HUES48 (cell line): ENCODE results near the gene PHKA2.

Source experiments
- H3K27ac ChIP-seq: one replicate; pipeline ENCODE4 v1.7.0; 2013; ENCODE audit warnings: low read depth, low read length, inconsistent platforms
- H3K27me3 ChIP-seq: 2 replicates; pipeline ENCODE4 v1.6.1; 2013; ENCODE audit warnings: mild to moderate bottlenecking, low read length; ENCODE audit not compliant: control insufficient read depth, insufficient read depth
- H3K36me3 ChIP-seq: 2 replicates; pipeline ENCODE4 v1.6.1; 2013; ENCODE audit warnings: low read length; ENCODE audit not compliant: control insufficient read depth, insufficient read depth
- H3K4me1 ChIP-seq: 2 replicates; pipeline ENCODE4 v1.6.1; 2013; ENCODE audit warnings: mild to moderate bottlenecking, low read length; ENCODE audit not compliant: control insufficient read depth, insufficient read depth
- H3K4me3 ChIP-seq: 2 replicates; pipeline ENCODE4 v1.5.1; 2013; ENCODE audit warnings: mild to moderate bottlenecking, low read depth, low read length
- H3K9ac ChIP-seq: 2 replicates; pipeline ENCODE4 v1.6.1; 2013; ENCODE audit warnings: mild to moderate bottlenecking, low read depth, low read length, moderate library complexity
- H3K9me3 ChIP-seq: 2 replicates; pipeline ENCODE4 v1.6.1; 2013; ENCODE audit warnings: low read length; ENCODE audit not compliant: control insufficient read depth, insufficient read depth

PHKA2 gene

DNA sequence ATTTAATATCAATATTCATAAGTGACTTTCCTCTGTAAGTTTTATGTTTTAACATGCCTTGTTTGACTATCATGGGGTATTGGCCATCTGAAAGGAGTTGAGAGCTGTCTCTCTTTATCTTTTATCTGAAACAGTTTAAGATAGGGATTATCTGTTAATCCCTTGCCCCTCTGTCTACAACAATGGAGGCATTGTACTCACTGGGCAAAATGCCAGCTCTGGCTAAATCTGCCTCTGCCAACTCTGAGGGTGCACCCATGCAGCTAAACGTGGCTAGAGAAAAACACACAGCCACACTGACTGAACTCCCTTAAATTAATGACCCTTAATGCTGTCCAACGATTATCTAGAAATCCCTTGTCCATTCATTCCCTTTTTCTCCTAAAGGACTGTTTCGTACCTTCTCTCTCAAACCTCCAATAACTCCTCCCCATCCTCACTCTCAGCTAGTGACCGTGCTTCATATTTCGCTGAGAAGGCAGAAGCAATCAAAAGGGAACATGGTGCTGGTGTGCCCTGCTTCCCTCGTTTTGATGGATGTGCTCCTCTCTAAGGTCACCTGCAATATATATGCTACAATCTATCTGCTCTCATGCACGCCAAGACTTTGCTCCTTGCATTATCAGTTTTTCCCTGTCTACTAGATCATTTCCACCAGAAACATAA lies 10.3 kb downstream of the PHKA2 start:
- Histone ChIP-seq H3K4me3 (no peak overlapping the region), H3K27ac (no peak overlapping the region)

GRCh38 chrX:18971506-18971905 lies 12.4 kb downstream of the PHKA2 start:
- H3K36me3 ChIP-seq = no peaks in the 10 kb centered on the region
- no peak overlapping the region for H3K27ac ChIP-seq
- no peak overlapping the region for H3K4me3 ChIP-seq
- H3K9ac ChIP-seq = no peak overlapping the region
- no peaks in the 10 kb centered on the region for H3K27me3 ChIP-seq
- H3K9me3 ChIP-seq = peaks cover 19% of the 10 kb centered on the region; the same call in 1 of the 2 replicates
- no peaks in the 10 kb centered on the region for H3K4me1 ChIP-seq

More for the DNA sequence above, 10.3 kb downstream of the PHKA2 start:
- Histone ChIP-seq H3K36me3 (no peaks in the 10 kb centered on the region), H3K27me3 (no peaks in the 10 kb centered on the region), H3K9me3 (peaks cover 11% of the 10 kb centered on the region; the same call in 1 of the 2 replicates), H3K9ac (no peak overlapping the region), H3K4me1 (no peaks in the 10 kb centered on the region)

DNA sequence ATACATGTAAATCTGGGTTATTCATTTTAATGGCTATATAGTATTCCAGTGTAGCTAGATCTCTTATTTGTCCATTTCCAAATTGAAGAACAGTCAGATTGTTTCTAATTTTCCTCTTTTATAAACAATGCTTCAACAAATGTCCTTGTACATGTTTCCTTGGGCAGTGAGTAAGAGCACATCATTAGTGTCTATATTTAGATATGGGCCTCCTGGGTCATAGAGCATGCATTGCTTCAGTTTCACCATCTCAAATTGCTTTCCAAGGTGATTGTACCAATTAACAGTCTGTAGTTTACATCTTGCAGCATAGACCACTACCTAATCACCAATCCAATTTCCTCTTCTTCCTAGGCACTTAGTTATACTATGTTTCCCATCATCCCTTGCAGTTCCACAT lies 13.4 kb downstream of the PHKA2 start:
- Histone ChIP-seq H3K4me3 (no peak overlapping the region), H3K27ac (no peak overlapping the region), H3K36me3 (no peaks in the 10 kb centered on the region), H3K4me1 (no peaks in the 10 kb centered on the region), H3K9me3 (peaks cover 19% of the 10 kb centered on the region; the same call in 1 of the 2 replicates), H3K27me3 (no peaks in the 10 kb centered on the region), H3K9ac (no peak overlapping the region)

GRCh38 chrX:18966624-18967023 lies 17.3 kb downstream of the PHKA2 start:
- no peak overlapping the region for H3K27ac ChIP-seq
- no peaks in the 10 kb centered on the region for H3K4me1 ChIP-seq
- H3K9ac ChIP-seq = no peak overlapping the region
- no peaks in the 10 kb centered on the region for H3K27me3 ChIP-seq
- H3K4me3 ChIP-seq = no peak overlapping the region
- no peaks in the 10 kb centered on the region for H3K36me3 ChIP-seq
- peaks cover 15% of the 10 kb centered on the region; the same call in 1 of the 2 replicates for H3K9me3 ChIP-seq

DNA sequence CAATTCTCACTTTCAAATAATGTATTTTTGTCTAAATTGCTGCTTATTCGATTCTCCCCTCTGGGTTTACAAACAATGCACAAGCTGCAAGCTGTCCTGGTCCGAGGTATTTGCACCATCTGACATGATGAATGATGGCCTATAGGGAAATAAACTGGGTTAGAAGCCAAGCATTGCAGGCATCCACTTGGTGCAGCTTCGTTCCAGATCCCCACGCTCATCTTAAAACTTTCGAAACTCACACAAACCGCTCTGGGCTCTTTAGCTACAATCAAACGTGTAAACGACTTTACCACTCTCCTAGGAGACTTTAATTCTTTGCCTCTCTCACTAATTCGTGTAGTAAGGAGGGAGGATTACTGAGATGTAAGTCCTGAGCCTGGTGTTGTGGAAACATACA lies 19.0 kb downstream of the PHKA2 start:
- H3K4me1 ChIP-seq = no peaks in the 10 kb centered on the region
- H3K9me3 ChIP-seq = peaks cover 26% of the 10 kb centered on the region
- H3K27ac ChIP-seq = no peak overlapping the region
- H3K9ac ChIP-seq = no peak overlapping the region
- H3K4me3 ChIP-seq = no peak overlapping the region
- no peaks in the 10 kb centered on the region for H3K36me3 ChIP-seq
- H3K27me3 ChIP-seq = no peaks in the 10 kb centered on the region

DNA sequence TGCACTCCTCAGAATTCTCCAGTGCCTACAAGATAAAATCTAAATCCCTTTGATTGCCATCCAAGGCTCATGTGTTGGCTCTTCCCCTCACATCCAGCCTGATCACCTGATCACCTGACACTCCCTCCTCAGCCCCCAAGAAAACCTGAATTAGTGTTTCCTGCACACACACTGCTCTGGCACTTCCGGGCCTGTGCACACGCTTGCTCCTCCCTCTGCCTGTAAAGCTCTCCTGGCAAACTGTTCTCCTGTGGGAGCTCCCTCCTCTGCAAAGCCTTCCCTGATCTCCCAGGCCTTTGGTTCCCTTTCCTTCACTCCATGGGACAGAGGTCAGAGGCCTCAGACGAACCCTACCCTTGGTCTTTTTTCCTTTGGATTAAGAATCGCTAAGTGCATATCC lies 19.9 kb downstream of the PHKA2 start:
- Histone ChIP-seq H3K4me1 (no peaks in the 10 kb centered on the region), H3K27me3 (no peaks in the 10 kb centered on the region), H3K9me3 (peaks cover 30% of the 10 kb centered on the region), H3K9ac (no peak overlapping the region), H3K36me3 (no peaks in the 10 kb centered on the region), H3K4me3 (no peak overlapping the region), H3K27ac (no peak overlapping the region)

DNA sequence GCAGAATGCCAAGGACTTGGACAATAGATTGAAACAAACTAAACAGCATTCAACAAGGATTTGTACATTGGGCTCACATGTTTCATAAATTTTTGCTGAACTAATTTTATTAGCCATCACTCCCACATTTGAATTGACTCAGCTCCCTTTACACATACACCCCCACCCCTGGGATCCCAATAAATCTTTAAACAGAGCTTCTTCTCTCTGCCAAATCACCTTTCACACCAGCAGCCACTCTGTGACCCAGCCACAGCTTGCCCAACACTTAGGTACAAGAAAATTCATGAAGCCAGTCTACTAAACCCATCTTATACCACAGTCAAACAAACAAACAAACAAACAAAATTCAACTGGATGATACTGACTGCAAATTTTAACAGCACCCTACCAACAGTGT lies 21.6 kb downstream of the PHKA2 start:
- H3K4me3 ChIP-seq = no peak overlapping the region

DNA sequence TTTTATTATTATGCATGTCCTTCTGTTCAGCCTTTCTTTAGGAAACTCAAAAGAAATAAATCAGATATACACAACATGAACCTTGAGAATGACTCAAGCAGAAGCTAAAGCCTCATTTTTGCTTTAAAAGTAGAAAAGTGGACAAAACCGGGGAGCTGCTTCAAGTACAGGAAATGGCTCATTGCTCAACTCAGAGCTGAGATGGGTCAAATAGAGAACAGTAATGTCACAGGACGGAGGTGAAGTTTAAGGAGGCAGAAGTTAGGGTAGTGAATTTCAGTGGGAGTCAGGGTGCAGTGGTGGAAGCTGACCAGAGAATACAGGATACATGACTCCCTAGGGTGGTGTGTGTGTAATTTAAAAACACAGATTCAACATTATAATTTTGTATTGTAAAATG lies 22.2 kb downstream of the PHKA2 start:
- H3K4me1 ChIP-seq = no peaks in the 10 kb centered on the region
- H3K9ac ChIP-seq = no peak overlapping the region
- H3K4me3 ChIP-seq = no peak overlapping the region
- no peaks in the 10 kb centered on the region for H3K27me3 ChIP-seq
- H3K9me3 ChIP-seq = peaks cover 25% of the 10 kb centered on the region
- no peak overlapping the region for H3K27ac ChIP-seq
- H3K36me3 ChIP-seq = no peaks in the 10 kb centered on the region

More for the DNA sequence above, 21.6 kb downstream of the PHKA2 start:
- Histone ChIP-seq H3K4me1 (no peaks in the 10 kb centered on the region), H3K36me3 (no peaks in the 10 kb centered on the region), H3K9me3 (peaks cover 30% of the 10 kb centered on the region), H3K27me3 (no peaks in the 10 kb centered on the region), H3K9ac (no peak overlapping the region), H3K27ac (no peak overlapping the region)

DNA sequence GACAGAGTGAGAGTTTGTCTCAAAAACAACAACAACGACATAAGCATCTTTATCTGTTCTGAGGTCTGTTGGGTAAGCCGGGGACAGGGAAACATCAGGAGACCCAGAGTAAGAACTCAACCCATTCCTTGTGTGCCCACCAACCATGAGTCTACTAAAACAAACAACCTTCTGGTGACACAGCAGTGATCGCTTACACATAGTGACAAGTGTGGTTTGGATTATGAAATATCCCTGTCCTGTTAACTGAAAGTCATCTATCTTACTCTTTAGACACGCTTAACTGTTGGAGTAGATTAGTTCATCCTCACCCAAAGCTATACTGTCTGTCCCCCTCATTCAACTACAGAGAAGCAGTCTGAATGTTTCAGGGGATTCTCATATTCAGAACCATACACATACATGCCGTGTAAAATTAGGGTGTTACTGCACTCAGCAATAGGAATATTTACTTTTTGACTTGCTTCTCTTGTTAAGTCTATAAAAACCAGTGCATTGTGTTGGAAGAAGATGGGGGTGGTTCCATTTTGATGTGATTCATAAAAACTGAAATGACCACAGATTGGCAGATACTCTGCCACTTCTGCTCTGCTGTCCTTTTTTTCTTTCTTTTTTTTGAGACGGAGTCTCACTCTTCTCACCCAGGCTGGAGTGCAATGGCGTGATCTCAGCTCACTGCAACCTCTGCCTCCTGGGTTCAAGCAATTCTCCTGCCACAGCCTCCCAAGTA lies 27.4 kb downstream of the PHKA2 start:
- Histone ChIP-seq H3K4me1 (no peaks in the 10 kb centered on the region), H3K9me3 (peaks cover 24% of the 10 kb centered on the region), H3K27ac (no peak overlapping the region), H3K4me3 (no peak overlapping the region), H3K27me3 (no peaks in the 10 kb centered on the region), H3K9ac (no peak overlapping the region), H3K36me3 (peaks cover 12% of the 10 kb centered on the region)

DNA sequence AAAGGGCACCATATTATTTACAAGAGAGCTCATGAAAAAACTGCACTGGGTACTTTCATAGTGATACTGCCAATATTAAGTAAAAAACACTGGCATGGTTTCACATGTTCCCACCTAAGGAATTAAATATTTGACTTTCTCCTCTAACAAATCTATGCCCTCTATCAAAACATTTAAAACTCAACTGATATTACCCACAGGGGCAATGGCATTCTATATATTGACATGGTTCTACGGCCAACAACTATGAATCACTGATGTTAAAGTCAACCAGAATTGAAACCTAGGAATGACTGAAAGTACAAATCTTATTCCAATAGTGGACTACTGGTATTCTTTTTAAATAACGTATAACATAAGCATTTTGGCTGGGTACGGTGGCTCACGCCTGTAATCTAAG lies 28.2 kb downstream of the PHKA2 start:
- Histone ChIP-seq H3K4me3 (no peak overlapping the region), H3K36me3 (peaks cover 12% of the 10 kb centered on the region), H3K9ac (no peak overlapping the region), H3K9me3 (peaks cover 24% of the 10 kb centered on the region), H3K27me3 (no peaks in the 10 kb centered on the region), H3K4me1 (no peaks in the 10 kb centered on the region), H3K27ac (no peak overlapping the region)

DNA sequence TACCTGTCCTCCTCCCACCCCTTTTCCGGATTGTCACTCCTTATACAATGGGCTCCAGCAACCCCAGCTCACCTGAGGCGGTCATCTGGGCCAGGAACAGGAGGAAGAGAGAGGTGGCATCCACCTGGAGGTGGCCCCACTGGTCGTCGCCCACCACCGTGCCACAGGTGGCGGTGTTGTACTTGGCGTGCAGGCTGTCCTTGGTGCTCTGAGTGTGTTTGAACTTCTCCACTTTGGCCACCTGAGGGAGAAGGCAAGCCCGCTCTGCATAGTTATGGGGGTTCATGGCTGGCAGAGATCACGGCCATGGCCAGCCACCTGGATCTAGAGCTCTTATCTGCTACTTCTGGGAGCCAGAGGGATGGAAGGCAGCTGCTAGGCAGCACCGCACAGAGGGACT lies 32.9 kb downstream of the PHKA2 start:
- no peaks in the 10 kb centered on the region for H3K27me3 ChIP-seq
- H3K9me3 ChIP-seq = peaks cover 39% of the 10 kb centered on the region; the same call in 1 of the 2 replicates
- H3K36me3 ChIP-seq = peaks cover 19% of the 10 kb centered on the region
- no peak overlapping the region for H3K9ac ChIP-seq
- H3K4me1 ChIP-seq = no peaks in the 10 kb centered on the region
- H3K27ac ChIP-seq = no peak overlapping the region
- H3K4me3 ChIP-seq = no peak overlapping the region
